GM12865 (cell line): ENCODE data around the gene LRRC74A.
A peak's percentile ranks its signal among the peaks of the same experiment; 100 is the strongest.

Experiments used
- DNase-seq: peaks from one replicate; pipeline ENCODE4 v3.0.0; 2010; ENCODE audit warnings: low read depth
- H3K4me3 ChIP-seq: 2 replicates; pipeline ENCODE4 v1.5.1; 2011; ENCODE audit warnings: mild to moderate bottlenecking, low read depth, low read length, control low read depth
- TF ChIP-seq, protein P1 (sequence below): IDR thresholded peaks from 2 replicates; pipeline ENCODE4 v1.5.1; 2011; ENCODE audit warnings: low read length, control low read depth, low read depth, inconsistent platforms; ENCODE audit not compliant: insufficient read depth; ENCODE audit errors: missing control alignments

Gene LRRC74A

DNA sequence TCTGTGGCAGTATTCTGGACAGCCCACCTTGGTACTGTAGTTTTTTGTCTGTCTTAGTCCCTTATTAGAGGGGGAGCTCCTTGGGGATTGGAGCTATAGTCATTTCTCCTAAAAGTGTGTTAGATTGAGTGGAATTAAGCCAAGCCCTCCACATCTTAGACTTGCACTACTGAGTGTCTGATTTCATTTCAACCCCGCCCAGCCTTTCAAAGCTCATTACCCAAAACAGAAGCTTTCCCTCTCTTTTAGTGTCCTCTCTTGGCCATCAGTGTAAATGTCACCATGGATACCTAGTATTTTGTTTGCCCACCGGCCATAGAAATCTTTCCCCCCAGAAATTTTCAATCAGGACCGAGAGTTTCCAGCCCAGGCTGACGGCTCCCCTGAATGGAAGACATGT lies 74.5 kb downstream of the LRRC74A start:
- no peak for DNase-seq
- TF ChIP-seq, protein P1, sequence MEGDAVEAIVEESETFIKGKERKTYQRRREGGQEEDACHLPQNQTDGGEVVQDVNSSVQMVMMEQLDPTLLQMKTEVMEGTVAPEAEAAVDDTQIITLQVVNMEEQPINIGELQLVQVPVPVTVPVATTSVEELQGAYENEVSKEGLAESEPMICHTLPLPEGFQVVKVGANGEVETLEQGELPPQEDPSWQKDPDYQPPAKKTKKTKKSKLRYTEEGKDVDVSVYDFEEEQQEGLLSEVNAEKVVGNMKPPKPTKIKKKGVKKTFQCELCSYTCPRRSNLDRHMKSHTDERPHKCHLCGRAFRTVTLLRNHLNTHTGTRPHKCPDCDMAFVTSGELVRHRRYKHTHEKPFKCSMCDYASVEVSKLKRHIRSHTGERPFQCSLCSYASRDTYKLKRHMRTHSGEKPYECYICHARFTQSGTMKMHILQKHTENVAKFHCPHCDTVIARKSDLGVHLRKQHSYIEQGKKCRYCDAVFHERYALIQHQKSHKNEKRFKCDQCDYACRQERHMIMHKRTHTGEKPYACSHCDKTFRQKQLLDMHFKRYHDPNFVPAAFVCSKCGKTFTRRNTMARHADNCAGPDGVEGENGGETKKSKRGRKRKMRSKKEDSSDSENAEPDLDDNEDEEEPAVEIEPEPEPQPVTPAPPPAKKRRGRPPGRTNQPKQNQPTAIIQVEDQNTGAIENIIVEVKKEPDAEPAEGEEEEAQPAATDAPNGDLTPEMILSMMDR: no peak
- no peak overlapping the region for H3K4me3 ChIP-seq

DNA sequence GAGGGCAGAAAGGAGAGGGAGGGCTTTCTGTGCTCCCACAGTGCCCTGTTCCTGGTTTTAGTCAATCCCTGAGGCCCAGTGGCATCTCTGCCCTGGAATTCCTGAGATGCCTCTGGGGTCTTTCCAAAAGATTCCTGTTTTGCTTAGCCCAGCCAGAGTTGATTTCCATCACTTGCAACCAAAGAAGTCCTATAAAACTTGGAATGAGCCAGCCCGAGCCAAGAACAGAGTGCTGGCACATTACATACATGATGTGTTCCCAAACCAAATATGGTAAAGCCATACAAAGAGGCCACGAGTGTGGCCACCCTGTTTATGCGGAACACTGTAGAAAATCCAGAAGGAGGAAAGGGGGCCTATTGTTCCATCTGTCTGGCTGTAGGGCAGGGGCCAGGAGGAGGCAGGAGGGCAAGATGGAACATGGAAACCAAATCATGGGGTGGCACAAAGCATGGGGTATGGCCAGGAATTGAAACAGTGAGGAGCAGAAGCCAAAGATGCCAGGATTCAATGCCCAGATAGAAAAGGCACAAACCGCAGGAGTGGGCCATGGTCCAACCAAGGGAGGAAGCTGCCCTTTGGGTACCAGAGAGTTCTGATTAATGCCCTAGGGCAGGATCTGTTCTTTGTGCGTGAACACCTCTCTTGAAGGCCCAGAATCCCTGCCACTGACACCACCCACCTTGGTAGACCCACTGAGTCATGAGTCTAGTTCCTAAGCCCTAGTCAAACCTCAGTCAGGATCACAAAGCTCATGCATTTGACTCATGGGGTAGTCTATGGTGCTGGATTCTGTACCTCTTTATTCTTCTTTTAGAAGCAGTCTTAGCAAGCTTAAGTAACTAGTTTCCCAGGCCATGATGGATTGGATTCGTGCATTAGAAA lies 75.2 kb downstream of the LRRC74A start:
- no peak overlapping the region for H3K4me3 ChIP-seq
- no peak for DNase-seq
- TF ChIP-seq, protein P1: no peak

DNA sequence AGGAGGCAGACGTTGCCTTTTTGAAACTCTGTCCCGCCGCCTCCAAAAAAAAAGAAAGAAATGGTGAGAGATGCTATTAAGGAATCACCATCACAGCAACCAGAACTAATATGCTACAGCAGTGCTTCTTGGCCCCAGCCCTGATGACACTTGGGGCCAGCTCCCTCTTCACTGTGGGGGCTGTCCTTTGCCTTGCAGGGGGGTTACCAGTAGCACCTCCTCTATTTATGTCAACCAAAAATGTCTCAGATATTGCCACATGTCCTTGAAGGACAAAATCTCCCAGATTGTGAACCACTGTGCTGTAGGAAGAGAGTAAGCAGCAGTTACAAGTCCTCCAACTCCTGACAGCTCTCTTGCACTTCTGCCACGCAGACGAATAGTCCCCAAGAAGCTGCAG lies 76.4 kb downstream of the LRRC74A start:
- no peak overlapping the region for H3K4me3 ChIP-seq

DNA sequence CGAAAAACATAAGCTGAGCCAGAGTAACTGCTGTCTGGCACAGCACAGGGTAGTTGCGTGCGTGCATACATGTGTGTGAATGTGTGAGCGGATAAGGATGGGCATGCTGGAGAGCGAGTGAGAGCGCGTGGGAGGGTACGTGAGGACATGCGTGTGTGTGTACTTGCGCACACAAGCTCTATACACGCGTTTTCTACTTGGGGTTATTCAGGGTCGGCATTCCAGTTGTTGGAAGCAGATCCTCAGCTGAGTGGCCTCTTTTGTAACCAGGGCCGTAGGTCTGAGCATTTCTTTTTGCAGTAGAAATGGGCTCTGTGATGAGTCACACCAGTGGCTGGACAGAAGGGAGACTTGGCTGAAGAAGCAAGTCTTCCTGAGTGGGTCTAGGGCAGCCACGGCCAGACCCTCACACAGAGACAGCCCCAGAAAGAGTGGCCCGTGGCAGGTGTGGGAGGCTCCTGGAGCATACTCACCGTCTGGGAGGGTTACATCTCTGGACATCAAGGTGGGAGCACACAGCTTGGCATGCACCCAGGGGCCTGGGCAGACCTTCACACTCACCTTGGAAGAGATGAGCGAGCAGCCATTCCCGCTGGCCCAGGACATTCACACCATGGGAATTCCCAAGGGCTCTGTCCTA lies 78.0 kb downstream of the LRRC74A start:
- DNase-seq: no peak
- TF ChIP-seq, protein P1: no peak
- no peak overlapping the region for H3K4me3 ChIP-seq

More for the DNA sequence above, 76.4 kb downstream of the LRRC74A start:
- no peak for DNase-seq
- TF ChIP-seq, protein P1: no peak

DNA sequence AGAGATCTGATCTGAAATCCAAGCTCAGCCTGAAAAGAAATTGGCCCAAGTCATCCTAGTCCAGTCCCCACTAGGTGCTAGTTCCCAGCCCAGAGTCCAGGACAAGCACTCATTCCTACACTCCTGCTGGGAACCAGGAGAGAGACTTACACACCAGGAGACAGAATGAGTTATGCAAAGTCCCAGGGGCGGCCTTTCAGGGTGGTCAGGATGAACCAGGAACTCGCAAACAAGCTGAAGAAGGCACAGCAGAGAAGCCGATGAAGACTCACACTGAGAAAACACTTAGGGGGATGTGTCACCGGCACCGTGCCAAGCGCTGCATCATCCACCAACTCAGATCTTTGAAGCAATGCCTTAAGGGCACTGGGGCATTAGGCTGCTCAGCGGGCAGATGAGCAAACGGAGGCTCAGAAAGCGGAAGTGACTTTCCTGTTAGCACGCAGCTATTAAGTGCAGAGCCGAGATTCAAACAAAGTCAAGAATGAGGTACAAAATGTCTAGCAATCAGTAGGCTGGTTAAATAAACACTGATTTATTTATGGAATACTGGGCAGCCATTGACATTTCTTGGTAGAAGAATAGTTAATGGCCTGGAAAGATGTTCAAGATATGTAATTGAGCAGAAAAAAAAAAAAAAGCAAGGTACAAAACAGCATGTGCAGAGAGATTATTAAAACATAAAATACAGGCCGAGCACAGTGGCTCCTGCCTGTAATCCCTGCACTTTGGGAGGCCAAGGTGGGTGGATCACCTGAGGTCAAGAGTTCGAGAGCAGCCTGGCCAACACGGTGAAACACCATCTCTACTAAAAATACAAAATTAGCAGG lies 78.7 kb downstream of the LRRC74A start:
- DNase-seq: peak; percentile 89
- TF ChIP-seq, protein P1: no peak
- H3K4me3 ChIP-seq: no peak overlapping the region

DNA sequence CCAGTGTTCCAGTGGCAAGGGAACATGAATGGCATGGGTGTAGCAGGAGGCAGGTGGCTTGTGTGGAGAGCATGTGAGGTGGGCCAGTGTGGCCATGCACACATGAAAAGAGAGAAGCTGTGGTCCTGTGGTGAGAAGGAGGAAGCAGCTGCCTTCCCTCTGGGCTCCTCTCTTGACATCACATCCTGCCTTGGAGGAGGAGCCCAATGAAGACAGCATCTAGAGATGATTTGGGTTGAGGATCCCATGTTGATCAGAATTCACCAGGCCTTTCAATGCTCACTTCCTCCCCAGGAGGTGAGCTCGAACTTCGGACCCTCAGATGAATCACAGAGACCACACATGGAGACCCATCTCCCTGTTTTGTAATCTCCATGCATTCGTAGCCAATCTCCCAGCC lies 82.6 kb downstream of the LRRC74A start:
- no peak overlapping the region for H3K4me3 ChIP-seq
- peak; percentile 79 for DNase-seq
- TF ChIP-seq, protein P1: no peak
